Measurements from ENCODE around the gene HOXC10. TPM values are rescaled to one million over a fixed set of nuclear protein-coding genes. Genes with fewer than 3 reads are reported as not detected.

Gene HOXC10
- polyA plus RNA-seq, 3 donors: not detected

DNA sequence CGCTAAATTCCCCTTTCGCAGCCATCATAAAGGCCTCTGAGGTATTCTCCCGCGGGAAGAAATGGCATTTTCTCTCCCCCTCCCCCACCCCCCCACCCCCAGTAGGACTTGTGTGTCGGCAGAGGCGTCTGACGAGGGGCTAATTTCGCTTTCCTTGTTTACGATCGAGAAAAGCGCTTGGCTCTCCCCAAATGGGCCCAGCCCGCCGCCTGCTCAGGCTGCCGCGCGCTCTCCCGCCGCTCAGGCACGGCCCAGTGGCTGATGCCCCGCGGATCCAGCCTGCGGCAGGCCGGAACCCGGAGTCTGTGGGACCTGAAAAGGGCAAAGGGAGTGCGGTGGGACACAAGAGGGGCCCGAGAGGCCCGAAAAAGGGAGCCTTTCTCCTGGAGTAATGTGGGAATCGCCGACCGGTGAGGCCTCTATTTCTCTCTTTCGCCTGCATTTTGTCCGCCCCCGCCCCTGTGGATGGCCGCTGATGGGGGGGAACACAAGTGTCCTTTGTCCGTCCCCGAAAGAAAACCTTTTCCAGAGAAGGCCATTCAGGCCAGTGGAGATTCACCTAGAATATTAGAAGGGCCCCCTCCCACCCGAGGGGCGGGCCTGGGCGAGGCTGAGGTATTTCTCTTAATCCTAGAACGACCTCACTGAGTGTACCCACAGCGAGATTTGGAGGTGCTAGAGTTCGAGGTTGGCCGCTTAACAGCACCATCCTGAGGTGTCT, 34.3 kb downstream of the HOXC10 start:
- WGBS (ENCODE audit: insufficient coverage): 24% methylated on average over 27 of the region's 43 CpGs
- Histone ChIP-seq H2AFZ (ENCODE audit: insufficient read depth, low read depth, low read length, poor library complexity, severe bottlenecking) (no peak overlapping the region), H3K4me2 (replicated peaks; ENCODE audit: extremely low read depth, low read length, poor library complexity, severe bottlenecking) (no peak overlapping the region)

DNA sequence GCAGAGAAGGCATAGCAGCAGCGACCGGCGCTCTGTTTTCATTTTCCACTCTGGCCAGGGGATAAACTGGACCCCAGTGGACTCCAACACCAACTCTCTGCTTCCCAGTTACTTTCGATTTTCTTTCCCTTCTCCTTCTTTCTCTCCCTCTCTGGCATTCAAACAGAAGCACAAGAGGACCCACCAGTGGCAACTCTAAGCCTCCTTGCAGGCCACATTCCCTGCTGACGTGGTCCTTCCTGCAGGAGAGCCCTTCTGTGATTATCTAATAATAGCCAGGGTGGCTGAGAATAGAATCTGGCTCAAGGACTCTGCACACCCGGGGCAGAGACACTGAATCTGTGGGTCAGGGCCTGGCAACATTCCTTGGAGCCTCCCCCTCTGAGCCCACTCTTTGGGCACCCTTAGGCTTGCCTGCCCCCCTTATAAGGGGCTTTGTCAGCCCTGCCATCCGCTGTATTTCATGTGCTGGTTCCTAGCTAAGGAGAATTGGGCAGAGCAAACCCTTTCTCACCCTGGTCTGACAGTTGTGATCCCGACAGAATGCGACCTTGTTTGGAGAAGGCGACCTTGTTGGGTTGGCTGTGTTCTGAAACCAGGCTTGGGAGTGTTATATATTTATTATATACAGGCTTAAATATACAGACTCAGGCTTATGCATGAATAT, 35.1 kb downstream of the HOXC10 start:
- Histone ChIP-seq H3K4me2 (replicated peaks; ENCODE audit: extremely low read depth, low read length, poor library complexity, severe bottlenecking) (no peak overlapping the region), H4K20me1 (ENCODE audit: insufficient read depth, low read length) (no peaks in the 10 kb centered on the region), H3K27ac (ENCODE audit: low read depth in 1 of 2, low read length in 2 of 2) (no peak overlapping the region), H3K4me1 (ENCODE audit: control insufficient read depth in 1 of 2, insufficient read depth in 2 of 2, low read length in 2 of 2) (peaks cover 14 to 16% of the 10 kb centered on the region in 2 donors), H3K36me3 (replicated peaks in 1 of 2; ENCODE audit: control insufficient read depth in 1 of 2, insufficient read depth in 2 of 2, low read length in 2 of 2) (no peaks in the 10 kb centered on the region), H3K79me2 (ENCODE audit: insufficient read depth, low read length) (no peaks in the 10 kb centered on the region), H3K9me3 (replicated peaks in 1 of 2; ENCODE audit: control insufficient read depth in 1 of 2, insufficient read depth in 1 of 2, low read length in 2 of 2) (peaks cover 10 to 36% of the 10 kb centered on the region in 2 donors), H3K27me3 (ENCODE audit: control insufficient read depth in 2 of 2, insufficient read depth in 2 of 2, low read length in 2 of 2) (peaks cover 95 to 100% of the 10 kb centered on the region in 2 donors), H2AFZ (ENCODE audit: insufficient read depth, low read depth, low read length, poor library complexity, severe bottlenecking) (no peak overlapping the region), H3K9ac (ENCODE audit: insufficient read depth, low read length, poor library complexity, severe bottlenecking) (no peak overlapping the region), H3K4me3 (replicated peaks in 1 of 3; ENCODE audit: low read depth in 2 of 3, low read length in 3 of 3) (no peak overlapping the region)
- Mint-ChIP-seq H3K27me3 (ENCODE audit: low read depth in 3 of 3) (peaks cover 95 to 100% (median 99%) of the 10 kb centered on the region in 3 donors), H3K4me1 (peaks cover 20% of the 10 kb centered on the region), H3K9me3 (peaks cover 0 to 31% (median 13%) of the 10 kb centered on the region in 7 donors), H3K4me3 (peak overlapping the region in 1 of 2 donors; percentile 83), H3K36me3 (peaks cover 0 to 7% of the 10 kb centered on the region in 2 donors), H3K27ac (peak overlapping the region in 1 of 7 donors; percentile 59)
- DNase-seq: no peak
- TF ChIP-seq, protein P1, sequence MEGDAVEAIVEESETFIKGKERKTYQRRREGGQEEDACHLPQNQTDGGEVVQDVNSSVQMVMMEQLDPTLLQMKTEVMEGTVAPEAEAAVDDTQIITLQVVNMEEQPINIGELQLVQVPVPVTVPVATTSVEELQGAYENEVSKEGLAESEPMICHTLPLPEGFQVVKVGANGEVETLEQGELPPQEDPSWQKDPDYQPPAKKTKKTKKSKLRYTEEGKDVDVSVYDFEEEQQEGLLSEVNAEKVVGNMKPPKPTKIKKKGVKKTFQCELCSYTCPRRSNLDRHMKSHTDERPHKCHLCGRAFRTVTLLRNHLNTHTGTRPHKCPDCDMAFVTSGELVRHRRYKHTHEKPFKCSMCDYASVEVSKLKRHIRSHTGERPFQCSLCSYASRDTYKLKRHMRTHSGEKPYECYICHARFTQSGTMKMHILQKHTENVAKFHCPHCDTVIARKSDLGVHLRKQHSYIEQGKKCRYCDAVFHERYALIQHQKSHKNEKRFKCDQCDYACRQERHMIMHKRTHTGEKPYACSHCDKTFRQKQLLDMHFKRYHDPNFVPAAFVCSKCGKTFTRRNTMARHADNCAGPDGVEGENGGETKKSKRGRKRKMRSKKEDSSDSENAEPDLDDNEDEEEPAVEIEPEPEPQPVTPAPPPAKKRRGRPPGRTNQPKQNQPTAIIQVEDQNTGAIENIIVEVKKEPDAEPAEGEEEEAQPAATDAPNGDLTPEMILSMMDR (IDR thresholded peaks at IDR 0.05): no peak
- 38% methylated on average over 4 of the region's 10 CpGs for WGBS (ENCODE audit: insufficient coverage)
- intact Hi-C loops (cut with micrococcal nuclease): no loop called here

More for the DNA sequence above, 34.3 kb downstream of the HOXC10 start:
- intact Hi-C loops (cut with micrococcal nuclease): no loop called here
- H4K20me1 ChIP-seq (ENCODE audit: insufficient read depth, low read length): no peaks in the 10 kb centered on the region
- no peaks in the 10 kb centered on the region for H3K79me2 ChIP-seq (ENCODE audit: insufficient read depth, low read length)
- Mint-ChIP-seq H3K4me1 (peaks cover 27% of the 10 kb centered on the region), H3K9me3 (peaks cover 0 to 36% (median 16%) of the 10 kb centered on the region in 7 donors), H3K36me3 (peaks cover 0 to 7% of the 10 kb centered on the region in 2 donors), H3K27ac (no peak overlapping the region), H3K27me3 (ENCODE audit: low read depth in 3 of 3) (peaks cover 96 to 100% (median 99%) of the 10 kb centered on the region in 3 donors), H3K4me3 (peak overlapping the region in 1 of 2 donors; percentile 83)
- H3K9ac ChIP-seq (ENCODE audit: insufficient read depth, low read length, poor library complexity, severe bottlenecking): no peak overlapping the region
- H3K27me3 ChIP-seq (ENCODE audit: control insufficient read depth in 2 of 2, insufficient read depth in 2 of 2, low read length in 2 of 2): peaks cover 95 to 100% of the 10 kb centered on the region in 2 donors
- TF ChIP-seq, protein P1 (IDR thresholded peaks at IDR 0.05): no peak
- DNase-seq: no peak
- peaks cover 14 to 16% of the 10 kb centered on the region in 2 donors for H3K4me1 ChIP-seq (ENCODE audit: control insufficient read depth in 1 of 2, insufficient read depth in 2 of 2, low read length in 2 of 2)
- H3K27ac ChIP-seq (ENCODE audit: low read depth in 1 of 2, low read length in 2 of 2): no peak overlapping the region
- H3K36me3 ChIP-seq (replicated peaks in 1 of 2; ENCODE audit: control insufficient read depth in 1 of 2, insufficient read depth in 2 of 2, low read length in 2 of 2): no peaks in the 10 kb centered on the region
- H3K9me3 ChIP-seq (replicated peaks in 1 of 2; ENCODE audit: control insufficient read depth in 1 of 2, insufficient read depth in 1 of 2, low read length in 2 of 2): peaks cover 10 to 36% of the 10 kb centered on the region in 2 donors
- no peak overlapping the region for H3K4me3 ChIP-seq (replicated peaks in 1 of 3; ENCODE audit: low read depth in 2 of 3, low read length in 3 of 3)

Data from CD14-positive monocyte (primary cell).